GM20431 (cell line): ENCODE results near the gene GLMN.

Source experiments
- in situ Hi-C: fragments of 300-500 bp; cut with MseI, MboI; formaldehyde crosslinking; loops from one replicate; pipeline ENCODE4 v1.15.0; 2020; ENCODE audit warnings: low sequenced_read_pairs; ENCODE audit not compliant: unreplicated experiment

The GLMN gene

DNA sequence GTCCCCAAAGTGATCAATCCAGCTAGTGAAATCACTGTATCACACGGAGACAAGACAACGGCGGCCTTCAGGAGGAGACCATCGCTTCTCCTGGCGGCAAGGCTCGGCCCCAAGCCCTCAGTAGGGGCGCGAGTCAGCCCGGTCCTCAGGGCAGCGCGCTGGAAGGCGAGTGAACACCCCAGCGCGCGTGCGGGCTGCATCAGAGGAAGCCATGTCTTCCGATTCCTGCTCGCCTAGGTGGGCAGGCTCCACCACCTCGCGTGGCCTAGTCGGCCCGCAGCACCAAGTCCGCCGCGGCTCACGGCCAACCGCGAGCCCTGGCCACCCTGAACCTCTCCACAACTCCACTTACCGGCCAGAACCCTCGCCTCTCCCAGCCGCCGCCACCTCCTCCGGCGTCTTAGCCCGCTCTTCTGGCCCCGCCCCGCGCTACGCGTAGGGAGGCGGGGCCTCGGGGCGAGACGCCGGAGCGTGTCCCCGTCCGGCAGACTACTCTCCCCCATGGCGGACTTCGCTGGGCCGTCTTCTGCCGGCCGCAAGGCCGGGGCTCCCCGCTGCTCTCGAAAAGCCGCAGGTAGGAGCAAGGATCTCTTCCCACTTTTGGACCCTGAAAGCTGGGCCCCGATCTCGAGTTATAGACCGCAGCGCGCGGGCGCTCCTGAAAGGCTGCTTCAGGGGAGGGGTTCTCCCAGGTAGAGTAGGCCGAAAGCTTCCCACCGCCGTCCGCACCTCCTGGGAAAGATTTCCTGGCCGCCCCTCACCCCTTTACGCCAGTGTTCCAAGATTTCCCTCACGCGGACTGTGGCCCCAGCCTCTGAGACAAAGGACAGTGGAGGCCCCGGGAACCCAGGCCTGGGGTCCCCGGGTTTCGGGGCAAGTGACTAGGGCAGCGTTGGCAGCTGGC is at the start of gene GLMN, which contains the start of gene RPAP2:
Gene GLMN (minus strand): TSS at position 415 of the 904 bp plus-strand sequence. CDS start 988 bp downstream, outside the sequence.
Gene RPAP2 (plus strand): TSS at position 487 of the 904 bp plus-strand sequence. CDS start 15 bp downstream, at position 502.
- in situ Hi-C loops = no loop called here

DNA sequence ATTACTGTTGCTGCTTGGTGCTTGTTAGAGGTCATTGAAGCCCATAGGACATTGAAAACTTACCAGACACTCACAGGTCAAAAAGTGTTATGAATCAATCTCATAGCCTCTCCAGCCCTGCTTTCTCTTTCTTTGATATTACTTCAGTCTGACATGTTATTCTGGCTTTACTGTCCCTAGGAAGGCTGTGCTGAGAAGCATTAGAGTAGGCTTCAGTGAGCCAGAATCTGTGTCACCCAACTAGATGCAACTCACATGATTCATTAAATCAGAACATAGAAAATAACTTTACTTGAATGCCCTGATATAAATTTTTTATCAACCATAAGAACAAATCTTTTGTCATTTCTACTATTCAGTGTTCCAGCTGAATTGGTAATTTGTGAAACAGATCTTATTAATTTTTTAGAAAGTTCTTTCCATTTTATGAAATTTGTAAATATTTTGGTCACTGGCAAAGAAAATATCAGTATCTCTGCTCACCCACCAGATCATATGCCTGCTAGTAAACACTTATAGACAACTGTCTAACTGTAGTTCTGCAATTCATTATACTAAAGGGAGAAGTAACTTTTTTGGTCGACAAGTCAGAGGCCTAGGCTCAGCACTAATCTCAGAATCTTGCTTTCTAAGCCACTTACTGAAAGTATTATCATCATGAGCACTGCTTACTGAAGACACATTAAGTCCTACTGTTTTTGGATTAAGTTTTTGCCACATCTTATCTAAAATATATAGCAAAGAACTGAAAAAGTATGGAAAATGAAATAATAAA is 48.3 kb upstream of the GLMN start:
- in situ Hi-C loops = no loop called here

- in situ Hi-C loops = no loop called here
Measured at GRCh38 chr1:92343061-92343460, 44.3 kb upstream of the GLMN start.

- in situ Hi-C loops = no loop called here
Measured at GRCh38 chr1:92342401-92342800, 43.6 kb upstream of the GLMN start.

- in situ Hi-C loops = no loop called here
Measured at GRCh38 chr1:92340154-92340553, 41.4 kb upstream of the GLMN start.

GRCh38 chr1:92333668-92334067 is 34.9 kb upstream of the GLMN start:
- in situ Hi-C loops = no loop called here

DNA sequence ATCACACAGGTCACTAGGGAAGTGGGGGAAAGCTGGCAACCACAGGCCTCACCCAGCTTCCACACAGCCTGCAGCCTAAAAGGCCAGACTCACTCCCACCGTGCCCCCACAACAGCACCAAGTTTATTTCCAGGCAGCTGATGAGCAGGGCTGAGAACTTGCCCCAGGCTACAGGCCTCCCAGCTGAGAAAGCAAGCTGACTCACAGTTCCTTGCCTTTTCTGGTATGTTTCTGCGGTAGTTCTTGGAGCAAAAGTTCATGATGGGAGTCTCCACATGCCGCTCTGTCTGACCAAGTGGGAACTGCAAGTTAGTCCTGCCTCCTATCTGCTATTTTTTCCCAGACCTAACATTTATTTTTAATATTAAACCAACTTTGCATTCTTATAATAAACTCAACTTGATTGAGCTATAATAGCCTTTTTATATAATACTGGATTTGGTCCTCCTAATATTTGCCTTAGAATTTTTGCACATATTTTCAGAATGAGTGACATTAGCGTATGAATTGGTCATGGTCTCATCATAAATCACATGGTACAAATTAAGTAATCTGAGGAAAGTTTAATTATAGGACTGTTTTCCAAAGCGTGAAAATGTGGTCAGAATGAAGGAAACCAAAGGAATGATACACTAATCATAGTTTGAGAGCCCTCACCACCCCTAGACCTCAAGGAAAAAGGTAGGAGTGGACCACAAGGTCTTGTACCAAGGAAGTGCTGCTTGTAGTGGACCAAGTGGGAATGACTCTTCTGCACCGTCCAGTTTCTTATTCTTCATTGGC is 30.8 kb upstream of the GLMN start:
- in situ Hi-C loops = no loop called here

DNA sequence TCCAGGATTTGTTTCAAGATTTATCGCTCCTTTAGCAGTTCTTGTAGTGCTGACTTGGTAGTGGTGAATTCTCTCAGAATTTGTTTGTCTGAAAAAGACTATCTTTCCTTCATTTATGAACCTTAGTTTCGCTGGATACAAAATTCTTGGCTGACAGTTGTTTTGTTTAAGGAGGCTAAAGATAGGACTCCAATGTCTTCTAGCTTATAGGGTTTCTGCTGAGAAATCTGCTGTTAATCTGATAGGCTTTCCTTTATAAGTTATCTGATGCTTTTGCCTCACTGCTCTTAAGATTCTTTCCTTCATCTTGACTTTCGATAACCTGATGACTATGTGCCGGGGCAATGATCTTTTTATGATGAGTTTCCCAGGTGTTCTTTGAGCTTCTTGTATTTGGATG is 29.0 kb upstream of the GLMN start:
- in situ Hi-C loops = no loop called here

GRCh38 chr1:92326681-92327080 is 27.9 kb upstream of the GLMN start:
- in situ Hi-C loops = no loop called here

DNA sequence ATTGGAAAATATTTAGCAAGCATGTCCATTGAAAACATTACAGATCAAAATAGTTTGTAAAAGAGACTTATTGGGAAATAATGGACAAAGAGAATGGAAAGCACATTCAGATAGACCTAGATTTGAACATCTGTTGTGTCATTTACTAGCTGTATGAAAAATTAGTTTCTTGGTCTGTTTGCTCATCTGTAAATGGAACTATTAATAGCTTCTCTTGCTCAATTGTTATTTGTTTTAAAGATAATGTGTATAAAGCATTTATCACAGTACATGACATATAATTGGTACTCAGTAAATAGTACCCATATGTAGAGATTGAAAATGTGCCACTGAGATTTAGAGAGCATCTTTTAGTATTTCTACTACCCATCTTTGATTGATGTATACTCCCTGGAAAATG is 26.0 kb upstream of the GLMN start:
- in situ Hi-C loops = loop anchor here (25.0 kb wide), 1 partner anchor 288 kb away; no protein-coding TSS in a partner anchor

GRCh38 chr1:92323473-92324453 is 25.0 kb upstream of the GLMN start:
- in situ Hi-C loops = loop anchor here (25.0 kb wide), 1 partner anchor 289 kb away; no protein-coding TSS in a partner anchor

GRCh38 chr1:92317836-92318493 is 19.2 kb upstream of the GLMN start:
- in situ Hi-C loops = loop anchor here (25.0 kb wide), 1 partner anchor 294 kb away; no protein-coding TSS in a partner anchor

DNA sequence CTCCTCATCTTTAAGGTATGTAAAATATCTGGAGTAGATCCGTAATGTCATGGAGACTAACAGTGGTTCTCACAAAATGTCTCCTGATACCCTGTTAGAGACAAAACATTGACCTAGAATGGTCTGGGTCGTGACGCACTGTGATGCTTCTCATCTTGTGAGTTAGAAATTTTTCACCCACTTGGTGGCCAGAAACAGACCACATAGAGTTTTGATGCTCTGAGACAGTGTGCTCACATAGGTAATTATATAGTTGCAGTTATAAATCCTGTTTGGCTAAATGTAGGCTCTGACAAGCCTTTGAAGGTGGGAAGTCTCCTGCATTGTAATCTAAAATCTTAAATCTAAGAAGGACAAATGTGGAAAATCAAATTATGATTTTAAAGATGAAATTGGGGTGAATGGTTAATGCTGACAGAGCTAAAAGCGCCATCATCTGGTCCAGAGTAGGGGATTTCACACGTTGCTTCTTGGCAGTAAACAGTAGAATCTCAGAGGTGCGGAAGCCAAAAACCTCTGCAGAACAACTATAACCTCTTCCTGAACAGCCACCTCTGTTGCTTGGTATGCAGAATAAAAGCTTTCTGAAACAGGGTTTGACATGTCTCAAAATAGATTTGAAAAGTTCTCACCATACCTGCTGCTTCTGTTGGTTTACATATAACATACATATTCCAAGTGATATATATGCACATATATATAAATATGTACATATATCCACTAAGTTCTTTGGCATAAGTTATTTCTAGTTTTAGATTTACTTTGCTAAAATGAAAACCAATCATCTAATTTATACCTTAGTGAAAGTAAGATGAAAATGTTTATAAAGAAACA is 17.2 kb upstream of the GLMN start:
- in situ Hi-C loops = loop anchor here (25.0 kb wide), 1 partner anchor 296 kb away; no protein-coding TSS in a partner anchor

GRCh38 chr1:92314024-92314423 is 15.2 kb upstream of the GLMN start:
- in situ Hi-C loops = loop anchor here (25.0 kb wide), 1 partner anchor 298 kb away; no protein-coding TSS in a partner anchor

DNA sequence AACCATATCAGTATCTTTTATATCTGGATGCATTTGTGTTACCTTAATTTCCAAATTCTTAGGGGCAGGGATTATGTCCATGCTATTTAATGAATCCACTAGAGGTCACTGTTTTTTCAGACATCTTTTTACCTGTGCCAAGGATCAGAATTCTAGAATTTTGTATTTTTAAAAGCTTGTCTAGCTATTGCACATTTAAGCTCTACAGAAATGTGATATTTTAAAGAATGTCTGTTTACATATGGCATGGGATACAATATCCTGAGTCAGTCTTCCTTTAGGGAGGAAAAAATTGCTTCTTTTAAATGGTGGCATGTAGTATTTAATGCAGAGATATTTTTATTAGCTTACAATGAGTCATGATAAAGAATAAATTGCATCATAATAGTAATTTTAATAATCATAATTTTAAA is 11.4 kb upstream of the GLMN start:
- in situ Hi-C loops = loop anchor here (25.0 kb wide), 1 partner anchor 302 kb away; no protein-coding TSS in a partner anchor

DNA sequence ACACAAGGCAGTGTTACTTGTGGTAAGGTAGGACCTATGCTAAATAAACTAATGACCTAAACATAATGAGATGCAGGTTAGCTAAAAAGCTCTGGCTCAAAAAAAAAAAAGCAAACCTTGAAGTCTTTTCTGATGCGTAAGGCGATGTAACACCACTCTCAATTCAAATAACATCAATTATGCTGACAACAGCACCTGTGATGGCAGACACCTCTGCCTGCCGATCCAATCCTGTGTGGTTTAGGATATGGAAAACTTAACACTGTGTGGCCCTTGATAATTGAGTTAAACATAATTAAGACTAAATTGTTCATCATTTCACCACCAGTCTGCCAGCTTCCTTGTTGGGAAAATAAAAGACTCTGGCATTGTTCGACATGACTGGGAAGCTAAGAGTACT is 9.2 kb upstream of the GLMN start:
- in situ Hi-C loops = loop anchor here (25.0 kb wide), 1 partner anchor 304 kb away; no protein-coding TSS in a partner anchor

DNA sequence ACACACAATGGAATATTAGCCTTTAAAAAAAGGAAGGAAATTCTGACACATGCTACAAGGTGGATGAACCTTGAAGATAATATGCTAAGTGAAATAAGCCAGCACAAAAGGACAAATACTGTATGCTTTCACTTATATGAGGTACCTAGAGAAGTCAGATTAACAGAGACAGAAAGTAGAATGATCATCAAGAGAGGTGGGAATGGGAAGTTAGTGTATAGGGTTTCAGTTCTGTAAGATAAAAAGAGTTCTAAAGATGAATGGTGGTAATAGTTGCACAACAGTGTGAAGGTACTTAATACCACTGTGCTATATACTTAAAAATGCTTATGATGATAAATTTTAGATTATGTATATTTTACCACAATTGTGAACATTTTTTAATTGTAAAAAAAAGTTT is 7.2 kb upstream of the GLMN start:
- in situ Hi-C loops = loop anchor here (25.0 kb wide), 1 partner anchor 306 kb away; no protein-coding TSS in a partner anchor
